K562 (cell line): ENCODE measurements around the gene ZFP92. TPM values are rescaled to one million over a fixed set of nuclear protein-coding genes. Genes with fewer than 3 reads are reported as not detected.

Source experiments
- ATAC-seq: fragments of 200-7000 bp; cut with Tn5 transposase; 3 replicates; pipeline ENCODE4 v1.9.1; 2020; ENCODE audit warnings: moderate library complexity
- BruUV-seq: library from RNA; stranded (reverse); fragments of 400-500 nt; replicated peaks from 2 replicates; lab custom pipeline; 2021; lab: Mats Ljungman, UMichigan
- CTCF ChIA-PET: fragments of 300-600 bp; formaldehyde crosslinking; extraction: SDS; loops from one replicate; lab custom pipeline; 2021; ENCODE audit warnings: low intra/inter-chr PET ratio; lab: Yijun Ruan, JAX
- POLR2A ChIA-PET: fragments of 300-600, 350-650 bp; sonication (Branson Sonifier 250); formaldehyde crosslinking; extraction: SDS; loops from one replicate; lab custom pipeline; 2021; ENCODE audit warnings: antibody characterized with exemption, inconsistent platforms; lab: Yijun Ruan, JAX
- DNase-seq, 4 experiments: peaks; one replicate each; pipeline versions ENCODE4 v3.0.0 to v3.0.0-alpha.2; 2011 to 2018; ENCODE audit warnings: low spot score in 3 of 4, mixed read lengths in 3 of 4; ENCODE audit errors: extremely low read depth in 1 of 4
- FAIRE-seq: peaks from 2 replicates; lab custom pipeline; 2011; peaks lifted over from hg19 to GRCh38; lab: Jason Lieb, UNC
- H2AFZ ChIP-seq: 2 replicates; pipeline ENCODE4 v1.6.0; 2011; ENCODE audit warnings: low read depth, low read length, control low read depth, inconsistent platforms
- H3K27ac ChIP-seq: fragments of 200-600 bp; 3 replicates; pipeline ENCODE4 v1.8.0; 2011; ENCODE audit warnings: low read depth, mild to moderate bottlenecking, control low read depth, inconsistent platforms, low read length, moderate library complexity, mixed read lengths; ENCODE audit errors: extremely low read depth
- H3K27me3 ChIP-seq, 2 experiments: fragments of 300-600 bp in 1 of 2; 2 replicates in 1 of 2; 3 replicates in 1 of 2; pipeline versions ENCODE4 v1.6.0 to v1.8.0; 2011; ENCODE audit warnings: inconsistent platforms in 2 of 2, low read length in 2 of 2, mild to moderate bottlenecking in 1 of 2, mixed read lengths in 1 of 2, moderate library complexity in 1 of 2; ENCODE audit not compliant: control insufficient read depth in 2 of 2, insufficient read depth in 2 of 2
- H3K36me3 ChIP-seq: fragments of 300-600 bp; 3 replicates; pipeline ENCODE4 v1.8.0; 2011; ENCODE audit warnings: mild to moderate bottlenecking, low read length, inconsistent platforms; ENCODE audit not compliant: control insufficient read depth, insufficient read depth
- H3K4me1 ChIP-seq, 2 experiments: fragments of 200-600 bp in 1 of 2; replicated peaks in 1 of 2; 2 replicates in 1 of 2; 3 replicates in 1 of 2; pipeline versions ENCODE4 v1.5.1 to v1.8.0; 2011; ENCODE audit warnings: inconsistent platforms in 2 of 2, low read length in 2 of 2, mild to moderate bottlenecking in 1 of 2, mixed read lengths in 1 of 2, moderate library complexity in 1 of 2; ENCODE audit not compliant: control insufficient read depth in 2 of 2, insufficient read depth in 2 of 2
- H3K4me2 ChIP-seq: 2 replicates; pipeline ENCODE4 v1.6.1; 2011; ENCODE audit warnings: low read length, control low read depth, inconsistent platforms, mixed read lengths; ENCODE audit not compliant: insufficient read depth
- H3K4me3 ChIP-seq: fragments of 200-600 bp; sonication (generic), shearing (Covaris generic); 2 replicates; pipeline ENCODE4 v1.5.1; 2016; ENCODE audit warnings: control low read depth, inconsistent platforms
- H3K79me2 ChIP-seq: fragments of 200-600 bp; 3 replicates; pipeline ENCODE4 v1.8.0; 2011; ENCODE audit warnings: low read length, inconsistent platforms; ENCODE audit not compliant: control insufficient read depth, insufficient read depth
- H3K9ac ChIP-seq, 2 experiments: 2 replicates each; pipeline versions ENCODE4 v1.6.0 to v1.6.1; 2011; ENCODE audit warnings: low read depth in 2 of 2, low read length in 2 of 2, control low read depth in 1 of 2, inconsistent platforms in 1 of 2, mild to moderate bottlenecking in 1 of 2, mixed read lengths in 1 of 2; ENCODE audit not compliant: insufficient read depth in 1 of 2
- H3K9me1 ChIP-seq: one replicate; pipeline ENCODE4 v1.6.0; 2011; ENCODE audit warnings: inconsistent platforms, mild to moderate bottlenecking, low read length, moderate library complexity; ENCODE audit not compliant: control insufficient read depth, insufficient read depth
- H3K9me3 ChIP-seq: replicated peaks from 2 replicates; pipeline ENCODE4 v1.5.1; 2011; ENCODE audit warnings: low read depth, low read length, inconsistent platforms; ENCODE audit not compliant: control insufficient read depth, insufficient read depth
- H4K20me1 ChIP-seq: replicated peaks from 2 replicates; pipeline ENCODE4 v1.6.1; 2011; ENCODE audit warnings: low read length, inconsistent platforms, mixed read lengths; ENCODE audit not compliant: control insufficient read depth, insufficient read depth
- FOXP1 ChIP-seq: sonication (generic); formaldehyde crosslinking; IDR thresholded peaks from 2 replicates; pipeline ENCODE4 v1.8.0; 2022; ENCODE audit warnings: mild to moderate bottlenecking, missing genetic modification reagents
- GATAD2A ChIP-seq: fragments of 450-650 bp; IDR thresholded peaks from 2 replicates; pipeline ENCODE4 v1.6.1; 2017
- LCOR ChIP-seq: sonication (generic); formaldehyde crosslinking; IDR thresholded peaks from 2 replicates; pipeline ENCODE4 v1.8.0; 2022; ENCODE audit warnings: mild to moderate bottlenecking, missing genetic modification reagents
- NR1H2 ChIP-seq: sonication (generic); formaldehyde crosslinking; IDR thresholded peaks from 2 replicates; pipeline ENCODE4 v1.4.0; 2020; ENCODE audit warnings: mild to moderate bottlenecking, missing genetic modification reagents
- PHF21A ChIP-seq: fragments of 450-650 bp; IDR thresholded peaks from 2 replicates; pipeline ENCODE4 v1.6.1; 2017; ENCODE audit warnings: low read depth, borderline replicate concordance
- PPARD ChIP-seq: fragments of 250-450 bp; sonication (Bioruptor Pico); IDR thresholded peaks from 2 replicates; pipeline ENCODE4 v1.8.0; 2022; ENCODE audit warnings: inconsistent platforms, mild to moderate bottlenecking, moderate library complexity
- RBM25 ChIP-seq: fragments of 200-400 bp; formaldehyde crosslinking; IDR thresholded peaks from 2 replicates; pipeline ENCODE4 v1.6.1; 2018; ENCODE audit warnings: low read length, low read depth, moderate library complexity; ENCODE audit not compliant: severe bottlenecking
- THRAP3 ChIP-seq: fragments of 450-650 bp; IDR thresholded peaks from 2 replicates; pipeline ENCODE4 v1.6.1; 2016; ENCODE audit warnings: mild to moderate bottlenecking, inconsistent platforms, borderline replicate concordance
- ZKSCAN1 ChIP-seq: fragments of 150-350 bp; IDR thresholded peaks from 2 replicates; pipeline ENCODE4 v1.6.1; 2016; ENCODE audit warnings: low read depth, low read length
- ZNF124 ChIP-seq: sonication (generic); formaldehyde crosslinking; IDR thresholded peaks from 2 replicates; pipeline ENCODE4 v1.8.1; 2022; ENCODE audit warnings: missing genetic modification reagents
- ZSCAN32 ChIP-seq: fragments of 450-650 bp; formaldehyde crosslinking; IDR thresholded peaks from 2 replicates; pipeline ENCODE4 v1.4.0; 2020; ENCODE audit warnings: mild to moderate bottlenecking, moderate library complexity
- WGBS: fragments of 100-300 bp; shearing (Covaris generic); methylation state at CpG from one replicate; pipeline ENCODE4 v1.1.6; 2016; ENCODE audit warnings: low coverage, mixed read lengths; ENCODE audit not compliant: insufficient coverage; ENCODE audit errors: missing lambda C conversion rate; 5-methylcytosine and 5-hydroxymethylcytosine counted together
- in situ Hi-C: fragments of 300-500 bp; cut with MboI; formaldehyde crosslinking; loops from 4 replicates; pipeline ENCODE4 v1.15.0; 2018; ENCODE audit warnings: inconsistent platforms, mixed read lengths
- intact Hi-C: fragments of 100-400 bp; cut with micrococcal nuclease; formaldehyde crosslinking; loops from 2 replicates; pipeline ENCODE4 v1.14.2; 2022
- polyA plus RNA-seq, 8 experiments: library from polyadenylated mRNA; depleted of rRNA in 4 of 8; stranded (reverse) in 5 of 8; unstranded in 3 of 8; fragments of >200 nt; fragmentation: Nextera tagmentation in 2 of 8; fragmentation: Illumina TruSeq in 1 of 8; extraction: Ambion mirVana in 2 of 8; extraction: Trizol in 1 of 8; gene quantifications; 2 replicates each; pipeline versions ENCODE4 v1.2.1 to v1.2.3, GENCODE V29; 2011 to 2014; ENCODE audit warnings: inconsistent platforms in 1 of 8, missing spikeins in 1 of 8
- total RNA-seq, 7 experiments: library from RNA; depleted of rRNA in 6 of 7; stranded (reverse); fragments of >200 nt in 6 of 7; fragmentation: Illumina TruSeq in 2 of 7; extraction: Trizol in 2 of 7; gene quantifications; 2 replicates each; pipeline versions ENCODE4 v1.2.1 to v1.2.3, GENCODE V29; 2011 to 2021; ENCODE audit warnings: low replicate concordance in 1 of 7
- TF ChIP-seq, protein P1 (sequence below): fragments of 250-450 bp; sonication (Bioruptor Pico); IDR thresholded peaks from 2 replicates; pipeline ENCODE4 v1.8.0; 2021; ENCODE audit warnings: moderate library complexity, mild to moderate bottlenecking, inconsistent platforms
- TF ChIP-seq, protein P2 (sequence below): sonication (generic); formaldehyde crosslinking; IDR thresholded peaks from 2 replicates; pipeline ENCODE4 v1.8.1; 2023; ENCODE audit warnings: mild to moderate bottlenecking, missing genetic modification reagents
- TF ChIP-seq, protein P3 (sequence below): fragments of 450-650 bp; formaldehyde crosslinking; IDR thresholded peaks from 2 replicates; pipeline ENCODE4 v1.4.0; 2020; ENCODE audit warnings: mild to moderate bottlenecking, mixed read lengths
- TF ChIP-seq, protein P4 (sequence below): fragments of 450-650 bp; formaldehyde crosslinking; IDR thresholded peaks from 2 replicates; pipeline ENCODE4 v1.4.0; 2020; ENCODE audit warnings: mild to moderate bottlenecking, moderate library complexity

The ZFP92 gene
- total and polyA plus RNA-seq, 9 of the 15 experiments (the other 6 are each of a cell fraction or from before 2014, with no cell fraction given), result 0.32 to 3.3 (median 1.8) TPM

DNA sequence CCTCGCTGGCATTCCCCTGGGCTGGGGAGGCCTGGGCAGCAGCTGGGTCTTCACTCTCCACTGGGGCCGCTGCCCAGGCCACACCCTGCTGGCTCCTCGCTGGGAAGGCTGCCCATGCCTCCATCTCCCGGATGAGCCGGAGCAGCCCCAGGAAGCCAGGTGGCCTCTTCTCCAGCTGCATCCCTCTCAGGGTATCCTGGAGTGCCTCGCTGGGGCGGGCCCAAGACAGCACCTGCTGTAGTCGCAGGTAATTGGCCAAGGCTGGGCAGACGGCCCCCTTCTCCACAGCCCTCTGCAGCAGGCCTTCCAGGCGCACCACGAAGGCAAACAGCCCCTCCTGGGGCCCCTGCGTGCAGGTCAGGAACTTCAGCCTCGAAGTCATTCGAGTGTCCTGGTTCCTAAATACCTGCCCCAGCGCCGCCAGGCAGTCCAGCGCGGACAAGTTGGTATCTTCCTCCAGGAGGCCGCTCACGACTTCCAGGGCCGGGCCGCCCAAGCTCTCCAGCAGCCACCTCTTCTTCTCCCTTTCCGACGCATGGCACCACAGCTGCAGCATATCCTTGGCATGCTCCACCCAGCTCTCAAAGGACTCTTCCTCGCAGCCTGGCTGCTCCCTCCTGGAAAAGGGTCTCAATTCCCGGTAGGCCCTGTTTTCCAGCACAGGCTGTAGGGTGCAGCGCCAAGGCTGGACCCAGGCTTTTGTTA lies 13.9 kb upstream of the ZFP92 start:
- 17% methylated on average over 12 of the region's 27 CpGs for WGBS
- CTCF ChIA-PET, result no interaction called here
- no peak overlapping the region for H3K4me2 ChIP-seq
- H3K36me3 ChIP-seq, result no peaks in the 10 kb centered on the region
- H3K27ac ChIP-seq, result no peak overlapping the region
- ATAC-seq (no peak), FAIRE-seq (no peak), DNase-seq (no peak)
- H3K79me2 ChIP-seq, result no peaks in the 10 kb centered on the region
- no TSS peak for BruUV-seq
- no peak overlapping the region for H3K4me3 ChIP-seq
- in situ Hi-C loops, result no loop called here
- H4K20me1 ChIP-seq, result no peaks in the 10 kb centered on the region
- intact Hi-C loops, result no loop called here
- no peak overlapping the region for H2AFZ ChIP-seq
- no peak overlapping the region for H3K9ac ChIP-seq
- TF ChIP-seq NR1H2 (CRISPR knock-in tag) (no peak), ZKSCAN1 (no peak), GATAD2A (no peak), THRAP3 (no peak), ZSCAN32 (CRISPR knock-in tag) (no peak), RBM25 (no peak), LCOR (CRISPR knock-in tag) (no peak), PPARD (CRISPR knock-in tag) (no peak), PHF21A (no peak), FOXP1 (CRISPR knock-in tag) (no peak), ZNF124 (no peak)
- TF ChIP-seq, protein P1, sequence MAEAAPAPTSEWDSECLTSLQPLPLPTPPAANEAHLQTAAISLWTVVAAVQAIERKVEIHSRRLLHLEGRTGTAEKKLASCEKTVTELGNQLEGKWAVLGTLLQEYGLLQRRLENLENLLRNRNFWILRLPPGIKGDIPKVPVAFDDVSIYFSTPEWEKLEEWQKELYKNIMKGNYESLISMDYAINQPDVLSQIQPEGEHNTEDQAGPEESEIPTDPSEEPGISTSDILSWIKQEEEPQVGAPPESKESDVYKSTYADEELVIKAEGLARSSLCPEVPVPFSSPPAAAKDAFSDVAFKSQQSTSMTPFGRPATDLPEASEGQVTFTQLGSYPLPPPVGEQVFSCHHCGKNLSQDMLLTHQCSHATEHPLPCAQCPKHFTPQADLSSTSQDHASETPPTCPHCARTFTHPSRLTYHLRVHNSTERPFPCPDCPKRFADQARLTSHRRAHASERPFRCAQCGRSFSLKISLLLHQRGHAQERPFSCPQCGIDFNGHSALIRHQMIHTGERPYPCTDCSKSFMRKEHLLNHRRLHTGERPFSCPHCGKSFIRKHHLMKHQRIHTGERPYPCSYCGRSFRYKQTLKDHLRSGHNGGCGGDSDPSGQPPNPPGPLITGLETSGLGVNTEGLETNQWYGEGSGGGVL, result no peak
- TF ChIP-seq, protein P2, sequence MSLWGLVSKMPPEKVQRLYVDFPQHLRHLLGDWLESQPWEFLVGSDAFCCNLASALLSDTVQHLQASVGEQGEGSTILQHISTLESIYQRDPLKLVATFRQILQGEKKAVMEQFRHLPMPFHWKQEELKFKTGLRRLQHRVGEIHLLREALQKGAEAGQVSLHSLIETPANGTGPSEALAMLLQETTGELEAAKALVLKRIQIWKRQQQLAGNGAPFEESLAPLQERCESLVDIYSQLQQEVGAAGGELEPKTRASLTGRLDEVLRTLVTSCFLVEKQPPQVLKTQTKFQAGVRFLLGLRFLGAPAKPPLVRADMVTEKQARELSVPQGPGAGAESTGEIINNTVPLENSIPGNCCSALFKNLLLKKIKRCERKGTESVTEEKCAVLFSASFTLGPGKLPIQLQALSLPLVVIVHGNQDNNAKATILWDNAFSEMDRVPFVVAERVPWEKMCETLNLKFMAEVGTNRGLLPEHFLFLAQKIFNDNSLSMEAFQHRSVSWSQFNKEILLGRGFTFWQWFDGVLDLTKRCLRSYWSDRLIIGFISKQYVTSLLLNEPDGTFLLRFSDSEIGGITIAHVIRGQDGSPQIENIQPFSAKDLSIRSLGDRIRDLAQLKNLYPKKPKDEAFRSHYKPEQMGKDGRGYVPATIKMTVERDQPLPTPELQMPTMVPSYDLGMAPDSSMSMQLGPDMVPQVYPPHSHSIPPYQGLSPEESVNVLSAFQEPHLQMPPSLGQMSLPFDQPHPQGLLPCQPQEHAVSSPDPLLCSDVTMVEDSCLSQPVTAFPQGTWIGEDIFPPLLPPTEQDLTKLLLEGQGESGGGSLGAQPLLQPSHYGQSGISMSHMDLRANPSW (CRISPR knock-in tag), result no peak
- TF ChIP-seq, protein P3, sequence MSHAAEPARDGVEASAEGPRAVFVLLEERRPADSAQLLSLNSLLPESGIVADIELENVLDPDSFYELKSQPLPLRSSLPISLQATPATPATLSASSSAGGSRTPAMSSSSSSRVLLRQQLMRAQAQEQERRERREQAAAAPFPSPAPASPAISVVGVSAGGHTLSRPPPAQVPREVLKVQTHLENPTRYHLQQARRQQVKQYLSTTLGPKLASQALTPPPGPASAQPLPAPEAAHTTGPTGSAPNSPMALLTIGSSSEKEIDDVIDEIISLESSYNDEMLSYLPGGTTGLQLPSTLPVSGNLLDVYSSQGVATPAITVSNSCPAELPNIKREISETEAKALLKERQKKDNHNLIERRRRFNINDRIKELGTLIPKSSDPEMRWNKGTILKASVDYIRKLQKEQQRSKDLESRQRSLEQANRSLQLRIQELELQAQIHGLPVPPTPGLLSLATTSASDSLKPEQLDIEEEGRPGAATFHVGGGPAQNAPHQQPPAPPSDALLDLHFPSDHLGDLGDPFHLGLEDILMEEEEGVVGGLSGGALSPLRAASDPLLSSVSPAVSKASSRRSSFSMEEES, result no peak
- TF ChIP-seq, protein P4, sequence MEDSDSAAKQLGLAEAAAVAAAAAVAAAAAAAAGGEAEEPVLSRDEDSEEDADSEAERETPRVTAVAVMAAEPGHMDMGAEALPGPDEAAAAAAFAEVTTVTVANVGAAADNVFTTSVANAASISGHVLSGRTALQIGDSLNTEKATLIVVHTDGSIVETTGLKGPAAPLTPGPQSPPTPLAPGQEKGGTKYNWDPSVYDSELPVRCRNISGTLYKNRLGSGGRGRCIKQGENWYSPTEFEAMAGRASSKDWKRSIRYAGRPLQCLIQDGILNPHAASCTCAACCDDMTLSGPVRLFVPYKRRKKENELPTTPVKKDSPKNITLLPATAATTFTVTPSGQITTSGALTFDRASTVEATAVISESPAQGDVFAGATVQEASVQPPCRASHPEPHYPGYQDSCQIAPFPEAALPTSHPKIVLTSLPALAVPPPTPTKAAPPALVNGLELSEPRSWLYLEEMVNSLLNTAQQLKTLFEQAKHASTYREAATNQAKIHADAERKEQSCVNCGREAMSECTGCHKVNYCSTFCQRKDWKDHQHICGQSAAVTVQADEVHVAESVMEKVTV (CRISPR knock-in tag), result no peak
- TF ChIP-seq, all 486 proteins: peak for 0
- H3K27me3 ChIP-seq, result peaks cover 0 to 24% of the 10 kb centered on the region in 2 experiments; a peak in 2 of 5 replicates
- POLR2A ChIA-PET, result no interaction called here
- peaks cover 0 to 22% of the 10 kb centered on the region in 2 experiments; a peak in 2 of 5 replicates for H3K4me1 ChIP-seq
- no peaks in the 10 kb centered on the region for H3K9me3 ChIP-seq
- H3K9me1 ChIP-seq, result no peaks in the 10 kb centered on the region
